GM23338 (cell line): ENCODE results near the gene ANTKMT. TPM values are rescaled to one million over a fixed set of nuclear protein-coding genes. Genes with fewer than 3 reads are reported as not detected.
"Not testable (repeated sequence)": the region's sequence is repeated elsewhere in the genome, so short reads cannot be mapped to it uniquely, and the experiment has no call there.

Experiments used
- ATAC-seq: fragments of 200-7000 bp; cut with Tn5 transposase; 3 replicates; pipeline ENCODE4 v1.9.1; 2020
- DNase-seq: peaks from one replicate; pipeline ENCODE4 v3.0.0-alpha.2; 2015; ENCODE audit warnings: low spot score
- H2AFZ ChIP-seq: fragments of 200-600 bp; sonication (generic); 2 replicates; pipeline ENCODE4 v1.8.0; 2016; ENCODE audit warnings: antibody characterized with exemption, mild to moderate bottlenecking, moderate library complexity
- H3F3A ChIP-seq: fragments of 200-600 bp; sonication (generic); replicated peaks from 2 replicates; pipeline ENCODE4 v1.8.0; 2017; ENCODE audit warnings: antibody characterized with exemption, mixed run types, low read depth
- H3K27ac ChIP-seq: fragments of 200-600 bp; sonication (generic); 2 replicates; pipeline ENCODE4 v1.6.1; 2016; ENCODE audit warnings: low read depth
- H3K27me3 ChIP-seq: fragments of 200-600 bp; sonication (generic); 2 replicates; pipeline ENCODE4 v1.8.0; 2016; ENCODE audit warnings: mild to moderate bottlenecking, mixed run types, moderate library complexity; ENCODE audit not compliant: insufficient read depth
- H3K36me3 ChIP-seq: fragments of 200-600 bp; sonication (generic); 2 replicates; pipeline ENCODE4 v1.8.0; 2016; ENCODE audit warnings: mild to moderate bottlenecking; ENCODE audit not compliant: insufficient read depth
- H3K4me1 ChIP-seq: fragments of 200-600 bp; sonication (generic); 2 replicates; pipeline ENCODE4 v1.8.0; 2016; ENCODE audit warnings: mild to moderate bottlenecking, moderate library complexity; ENCODE audit not compliant: insufficient read depth
- H3K4me2 ChIP-seq: fragments of 200-600 bp; sonication (generic); 2 replicates; pipeline ENCODE4 v1.7.1; 2017; ENCODE audit warnings: mixed run types
- H3K4me3 ChIP-seq: fragments of 200-600 bp; sonication (generic); 2 replicates; pipeline ENCODE4 v1.6.1; 2016; ENCODE audit warnings: mixed run types
- H3K79me2 ChIP-seq: fragments of 200-600 bp; sonication (generic); replicated peaks from 2 replicates; pipeline ENCODE4 v1.8.0; 2017; ENCODE audit warnings: mild to moderate bottlenecking; ENCODE audit not compliant: insufficient read depth
- H3K9me2 ChIP-seq: fragments of 200-600 bp; sonication (generic); 2 replicates; pipeline ENCODE4 v1.8.0; 2017; ENCODE audit not compliant: insufficient read depth
- H4K20me1 ChIP-seq: fragments of 200-600 bp; sonication (generic); replicated peaks from 2 replicates; pipeline ENCODE4 v1.8.0; 2017; ENCODE audit warnings: mild to moderate bottlenecking; ENCODE audit not compliant: insufficient read depth
- H3K27ac Mint-ChIP-seq: 2 replicates; pipeline ENCODE4 v1.8.0; 2020; ENCODE audit warnings: inconsistent platforms, mild to moderate bottlenecking, moderate library complexity, mixed read lengths
- H3K27me3 Mint-ChIP-seq: 3 replicates; pipeline ENCODE4 v1.8.0; 2022; ENCODE audit warnings: low read depth, mild to moderate bottlenecking, moderate library complexity, mixed read lengths, inconsistent platforms; ENCODE audit not compliant: insufficient read depth, poor library complexity
- H3K36me3 Mint-ChIP-seq: 3 replicates; pipeline ENCODE4 v1.8.0; 2021; ENCODE audit warnings: low read depth, mild to moderate bottlenecking, inconsistent platforms, moderate library complexity, mixed read lengths
- H3K4me1 Mint-ChIP-seq: 3 replicates; pipeline ENCODE4 v1.8.0; 2020; ENCODE audit warnings: mild to moderate bottlenecking, inconsistent platforms, mixed read lengths
- H3K4me3 Mint-ChIP-seq: 3 replicates; pipeline ENCODE4 v1.8.0; 2021; ENCODE audit warnings: moderate library complexity, mild to moderate bottlenecking, inconsistent platforms, mixed read lengths
- H3K9me3 Mint-ChIP-seq: 3 replicates; pipeline ENCODE4 v1.8.0; 2020; ENCODE audit warnings: moderate library complexity, mild to moderate bottlenecking, inconsistent platforms, mixed read lengths
- CTCF ChIP-seq, 2 experiments: fragments of 200-600 bp in 1 of 2; sonication (generic) in 1 of 2; conservative IDR thresholded peaks; 2 replicates each; pipeline versions ENCODE4 v1.5.1 to v1.6.1; 2016 to 2017; ENCODE audit warnings: antibody characterized with exemption in 2 of 2, low read depth in 2 of 2, mild to moderate bottlenecking in 2 of 2, moderate library complexity in 1 of 2
- NANOG ChIP-seq: IDR thresholded peaks from 2 replicates; pipeline ENCODE4 v1.6.1; 2016; ENCODE audit warnings: antibody characterized with exemption, borderline replicate concordance
- STAT1 ChIP-seq: IDR thresholded peaks from one replicate; pipeline ENCODE4 v1.6.1; 2016; ENCODE audit warnings: antibody characterized with exemption; ENCODE audit not compliant: unreplicated experiment
- ZNF462 ChIP-seq: fragments of 250-450 bp; sonication (Bioruptor Pico); IDR thresholded peaks from 2 replicates; pipeline ENCODE4 v1.5.0; 2020; ENCODE audit warnings: mild to moderate bottlenecking, moderate library complexity
- polyA plus RNA-seq: library from polyadenylated mRNA; unstranded; fragments of >200 nt; fragmentation: Nextera tagmentation; extraction: Ambion mirVana; gene quantifications from 2 replicates; pipeline ENCODE4 v1.2.1, GENCODE V29; 2016
- total RNA-seq: library from RNA; depleted of rRNA; stranded (reverse); fragments of >200 nt; shearing (Covaris generic); gene quantifications from 2 replicates; pipeline ENCODE4 v1.2.3, GENCODE V29; 2014

The ANTKMT gene
- total and polyA plus RNA-seq, 2 experiments from 2014 or later = 23.8 to 37.2 TPM

- no peaks in the 10 kb centered on the region for H3K9me2 ChIP-seq
- H3K4me2 ChIP-seq = no peak overlapping the region
- peaks cover 4% of the 10 kb centered on the region; the same call in 2 of the 3 replicates for H3K4me1 Mint-ChIP-seq
- peak; percentile 64 for ATAC-seq
- H4K20me1 ChIP-seq = no peaks in the 10 kb centered on the region
- H3K4me1 ChIP-seq = peaks cover 4% of the 10 kb centered on the region; the same call in 1 of the 2 replicates
- H3K4me3 ChIP-seq = no peak overlapping the region
- H3K27ac Mint-ChIP-seq = no peak overlapping the region
- peaks cover 4% of the 10 kb centered on the region; the same call in 1 of the 3 replicates for H3K9me3 Mint-ChIP-seq
- peaks cover 71% of the 10 kb centered on the region for H3K27me3 ChIP-seq
- no peak overlapping the region for H3K4me3 Mint-ChIP-seq
- no peak overlapping the region for H2AFZ ChIP-seq
- no peaks in the 10 kb centered on the region for H3K36me3 ChIP-seq
- 0 out of 2 replicates have a peak, but pooled peaks cover 2% of the 10 kb centered on the region for H3F3A ChIP-seq
- TF ChIP-seq NANOG = no peak
- peak; percentile 66 to 94 for TF ChIP-seq CTCF (conservative IDR thresholded peaks at IDR 0.05; ENCODE audit: low read depth in 2 of 2)
- no peak overlapping the region for H3K27ac ChIP-seq
- H3K27me3 Mint-ChIP-seq = peaks cover 58% of the 10 kb centered on the region
- no peaks in the 10 kb centered on the region for H3K79me2 ChIP-seq
- H3K36me3 Mint-ChIP-seq = no peaks in the 10 kb centered on the region
- DNase-seq = peak; percentile 87
These were observed 9.2 kb upstream of the ANTKMT start for GRCh38 chr16:711548-712320.

GRCh38 chr16:712740-713250 lies 8.2 kb upstream of the ANTKMT start:
- not testable (repeated sequence) for H3K36me3 ChIP-seq, H3K27ac Mint-ChIP-seq, H3K4me3 Mint-ChIP-seq, H3K36me3 Mint-ChIP-seq, H3K4me2 ChIP-seq, H3K27ac ChIP-seq, H3K9me3 Mint-ChIP-seq, H2AFZ ChIP-seq, H3K79me2 ChIP-seq, H4K20me1 ChIP-seq, H3F3A ChIP-seq, H3K4me1 ChIP-seq, H3K4me1 Mint-ChIP-seq, H3K4me3 ChIP-seq, ATAC-seq, H3K9me2 ChIP-seq
- peak; percentile 89 for DNase-seq
- peaks cover 51% of the 10 kb centered on the region for H3K27me3 Mint-ChIP-seq
- peaks cover 67% of the 10 kb centered on the region for H3K27me3 ChIP-seq
- TF ChIP-seq CTCF (conservative IDR thresholded peaks at IDR 0.05; ENCODE audit: low read depth in 2 of 2) = peak; percentile 66 to 77

GRCh38 chr16:714079-714478 lies 6.9 kb upstream of the ANTKMT start:
- Mint-ChIP-seq H3K4me1 (peaks cover 5% of the 10 kb centered on the region; the same call in 2 of the 3 replicates), H3K27me3 (peaks cover 42% of the 10 kb centered on the region), H3K36me3 (no peaks in the 10 kb centered on the region), H3K4me3 (no peak overlapping the region), H3K9me3 (peaks cover 4% of the 10 kb centered on the region; the same call in 1 of the 3 replicates), H3K27ac (no peak overlapping the region)
- H3F3A ChIP-seq = no peaks in the 10 kb centered on the region
- H3K79me2 ChIP-seq = no peaks in the 10 kb centered on the region
- no peaks in the 10 kb centered on the region for H3K9me2 ChIP-seq
- H3K4me1 ChIP-seq = peaks cover 4% of the 10 kb centered on the region; the same call in 1 of the 2 replicates
- DNase-seq (no peak), ATAC-seq (no peak)
- H3K27me3 ChIP-seq = peaks cover 54% of the 10 kb centered on the region
- no peaks in the 10 kb centered on the region for H3K36me3 ChIP-seq
- H3K4me2 ChIP-seq = no peak overlapping the region
- H3K4me3 ChIP-seq = peak overlapping the region; percentile 47; the same call in 1 of the 2 replicates
- H2AFZ ChIP-seq = no peak overlapping the region; the same call in 1 of the 2 replicates
- no peak overlapping the region for H3K27ac ChIP-seq
- no peaks in the 10 kb centered on the region for H4K20me1 ChIP-seq
- TF ChIP-seq STAT1 (no peak), ZNF462 (no peak)
